ENCODE measurements around the gene TTC3. TPM values are rescaled to one million over a fixed set of nuclear protein-coding genes. Genes with fewer than 3 reads are reported as not detected.
"Not testable (repeated sequence)": the region's sequence is repeated elsewhere in the genome, so short reads cannot be mapped to it uniquely, and the experiment has no call there.

Gene TTC3
- total and polyA plus RNA-seq, 9 of the 15 experiments (the other 6 are each of a cell fraction or from before 2014, with no cell fraction given) = 17.5 to 92.0 (median 59.5) TPM

- peaks cover 17% of the 10 kb centered on the region for H3K9me3 ChIP-seq (replicated peaks; ENCODE audit: control insufficient read depth, insufficient read depth, low read depth, low read length)
- H2AFZ ChIP-seq (ENCODE audit: low read depth, low read length); H3K4me1 ChIP-seq (replicated peaks in 1 of 2; ENCODE audit: control insufficient read depth in 2 of 2, insufficient read depth in 2 of 2, low read length in 2 of 2); H4K20me1 ChIP-seq (replicated peaks; ENCODE audit: control insufficient read depth, insufficient read depth, low read length); in situ Hi-C loops (cut with MboI); H3K4me3 ChIP-seq; BruUV-seq (replicated peaks); H3K4me2 ChIP-seq (ENCODE audit: insufficient read depth, low read length); H3K27ac ChIP-seq (ENCODE audit: extremely low read depth, low read depth, low read length); POLR2A ChIA-PET; DNase-seq (ENCODE audit: extremely low read depth in 1 of 4, low spot score in 3 of 4); H3K27me3 ChIP-seq (ENCODE audit: control insufficient read depth in 2 of 2, insufficient read depth in 2 of 2, low read length in 2 of 2); FAIRE-seq; H3K9ac ChIP-seq (ENCODE audit: insufficient read depth in 1 of 2, low read depth in 2 of 2, low read length in 2 of 2); ATAC-seq; intact Hi-C loops (cut with micrococcal nuclease); H3K36me3 ChIP-seq (ENCODE audit: control insufficient read depth, insufficient read depth, low read length); H3K9me1 ChIP-seq (ENCODE audit: control insufficient read depth, insufficient read depth, low read length); H3K79me2 ChIP-seq (ENCODE audit: control insufficient read depth, insufficient read depth, low read length); CTCF ChIA-PET (ENCODE audit: low intra/inter-chr PET ratio): not testable (repeated sequence)
- WGBS (ENCODE audit: insufficient coverage, low coverage, missing lambda C conversion rate) = 86% methylated on average over 5 of the region's 6 CpGs
- TF ChIP-seq ZNF354B (CRISPR knock-in tag; IDR thresholded peaks at IDR 0.05) (peak; percentile 69; the same call in 1 of the 2 replicates), ZNF507 (tag; conservative IDR thresholded peaks at IDR 0.05) (peak; percentile 97)
Measured at GRCh38 chr21:37111029-37111428, 38.0 kb downstream of the TTC3 start.

DNA sequence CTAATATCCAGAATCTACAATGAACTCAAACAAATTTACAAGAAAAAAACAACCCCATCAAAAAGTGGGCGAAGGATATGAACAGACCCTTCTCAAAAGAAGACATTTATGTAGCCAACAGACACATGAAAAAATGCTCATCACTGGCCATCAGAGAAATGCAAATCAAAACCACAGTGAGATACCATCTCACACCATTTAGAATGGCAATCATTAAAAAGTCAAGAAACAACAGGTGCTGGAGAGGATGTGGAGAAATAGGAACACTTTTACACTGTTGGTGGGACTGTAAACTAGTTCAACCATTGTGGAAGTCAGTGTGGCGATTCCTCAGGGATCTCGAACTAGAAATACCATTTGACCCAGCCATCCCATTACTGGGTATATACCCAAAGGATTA lies 41.2 kb downstream of the TTC3 start:
- H3K4me2 ChIP-seq (ENCODE audit: insufficient read depth, low read length); H3K9me3 ChIP-seq (replicated peaks; ENCODE audit: control insufficient read depth, insufficient read depth, low read depth, low read length); H2AFZ ChIP-seq (ENCODE audit: low read depth, low read length); BruUV-seq (replicated peaks); FAIRE-seq; H3K27me3 ChIP-seq (ENCODE audit: control insufficient read depth in 2 of 2, insufficient read depth in 2 of 2, low read length in 2 of 2); H4K20me1 ChIP-seq (replicated peaks; ENCODE audit: control insufficient read depth, insufficient read depth, low read length); intact Hi-C loops (cut with micrococcal nuclease); H3K9me1 ChIP-seq (ENCODE audit: control insufficient read depth, insufficient read depth, low read length); H3K27ac ChIP-seq (ENCODE audit: extremely low read depth, low read depth, low read length); POLR2A ChIA-PET; H3K79me2 ChIP-seq (ENCODE audit: control insufficient read depth, insufficient read depth, low read length); in situ Hi-C loops (cut with MboI); CTCF ChIA-PET (ENCODE audit: low intra/inter-chr PET ratio); H3K4me3 ChIP-seq; H3K36me3 ChIP-seq (ENCODE audit: control insufficient read depth, insufficient read depth, low read length); H3K9ac ChIP-seq (ENCODE audit: insufficient read depth in 1 of 2, low read depth in 2 of 2, low read length in 2 of 2); DNase-seq (ENCODE audit: extremely low read depth in 1 of 4, low spot score in 3 of 4); ATAC-seq; H3K4me1 ChIP-seq (replicated peaks in 1 of 2; ENCODE audit: control insufficient read depth in 2 of 2, insufficient read depth in 2 of 2, low read length in 2 of 2): not testable (repeated sequence)
- 0 out of 2 replicates have a peak, but pooled peaks have one; percentile 45 for TF ChIP-seq ZNF184 (CRISPR knock-in tag; IDR thresholded peaks at IDR 0.05)
- 83% methylated on average over 1 of the region's 3 CpGs for WGBS (ENCODE audit: insufficient coverage, low coverage, missing lambda C conversion rate)

DNA sequence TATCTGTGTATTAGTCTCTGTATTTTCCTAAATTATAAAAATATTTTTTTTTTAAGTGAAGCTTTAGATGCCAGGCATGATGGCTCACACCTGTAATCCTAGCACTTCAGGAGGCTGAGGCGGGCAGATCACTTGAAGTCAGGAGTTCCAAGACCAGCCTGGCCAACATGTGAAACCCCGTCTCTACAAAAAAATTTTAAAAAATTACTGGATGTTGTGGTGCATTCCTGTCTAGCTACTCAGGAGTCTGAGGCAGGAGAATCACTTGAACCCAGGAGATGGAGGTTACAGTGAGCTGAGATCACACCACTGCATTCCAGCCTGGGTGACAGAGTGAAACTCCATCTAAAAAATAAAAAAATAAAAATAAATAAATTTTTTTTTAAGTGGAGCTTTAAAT lies 43.4 kb downstream of the TTC3 start:
- H3K27ac ChIP-seq (ENCODE audit: extremely low read depth, low read depth, low read length); BruUV-seq (replicated peaks); H3K9ac ChIP-seq (ENCODE audit: insufficient read depth in 1 of 2, low read depth in 2 of 2, low read length in 2 of 2); in situ Hi-C loops (cut with MboI); H3K4me3 ChIP-seq; intact Hi-C loops (cut with micrococcal nuclease); H3K9me1 ChIP-seq (ENCODE audit: control insufficient read depth, insufficient read depth, low read length); H3K79me2 ChIP-seq (ENCODE audit: control insufficient read depth, insufficient read depth, low read length); H3K27me3 ChIP-seq (ENCODE audit: control insufficient read depth in 2 of 2, insufficient read depth in 2 of 2, low read length in 2 of 2); DNase-seq (ENCODE audit: extremely low read depth in 1 of 4, low spot score in 3 of 4); FAIRE-seq; CTCF ChIA-PET (ENCODE audit: low intra/inter-chr PET ratio); H3K9me3 ChIP-seq (replicated peaks; ENCODE audit: control insufficient read depth, insufficient read depth, low read depth, low read length); H3K4me1 ChIP-seq (replicated peaks in 1 of 2; ENCODE audit: control insufficient read depth in 2 of 2, insufficient read depth in 2 of 2, low read length in 2 of 2); ATAC-seq; H4K20me1 ChIP-seq (replicated peaks; ENCODE audit: control insufficient read depth, insufficient read depth, low read length); H3K4me2 ChIP-seq (ENCODE audit: insufficient read depth, low read length); H3K36me3 ChIP-seq (ENCODE audit: control insufficient read depth, insufficient read depth, low read length); H2AFZ ChIP-seq (ENCODE audit: low read depth, low read length): not testable (repeated sequence)
- WGBS (ENCODE audit: insufficient coverage, low coverage, missing lambda C conversion rate) = 98% methylated on average over 2 of the region's 2 CpGs
- POLR2A ChIA-PET = interaction anchor here (1.5 kb wide), 1 partner anchor 19 kb away, joined by 4 read pairs; no protein-coding TSS in a partner anchor
